Myocyte (in vitro differentiated cells): ENCODE results near the gene SOHLH1. TPM values are rescaled to one million over a fixed set of nuclear protein-coding genes. Genes with fewer than 3 reads are reported as not detected.
"Not testable (repeated sequence)": the region's sequence is repeated elsewhere in the genome, so short reads cannot be mapped to it uniquely, and the experiment has no call there.

Source experiments
- DNase-seq: peaks from one replicate; pipeline ENCODE4 v3.0.0-alpha.2; 2012; ENCODE audit warnings: low read depth
- total RNA-seq: library from RNA; depleted of rRNA; stranded (reverse); fragments of >200 nt; gene quantifications from 2 replicates; pipeline ENCODE4 v1.2.3, GENCODE V29; 2014

Gene SOHLH1
- total RNA-seq, 1 donor from 2014 or later, result not detected

DNA sequence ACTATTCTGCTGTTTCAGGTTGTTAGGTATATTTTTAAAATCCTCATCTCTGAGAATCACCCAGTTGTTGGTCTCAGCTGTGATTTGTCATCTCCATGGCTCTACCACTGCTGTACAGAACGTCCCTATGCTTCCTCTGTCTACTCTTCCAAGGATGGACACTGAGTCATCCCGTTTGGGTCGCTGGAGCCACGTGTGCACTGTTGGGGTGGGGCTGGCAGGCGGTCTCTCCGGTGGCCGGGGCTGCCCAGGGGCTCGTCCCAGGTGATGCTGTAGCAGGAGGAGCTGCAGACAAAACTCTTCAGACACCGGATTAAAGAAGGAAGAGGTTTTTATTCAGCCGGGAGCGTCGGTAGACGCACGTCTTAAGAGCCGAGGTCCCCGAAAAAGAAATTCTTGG, 19.2 kb downstream of the SOHLH1 start:
- no peak for DNase-seq

DNA sequence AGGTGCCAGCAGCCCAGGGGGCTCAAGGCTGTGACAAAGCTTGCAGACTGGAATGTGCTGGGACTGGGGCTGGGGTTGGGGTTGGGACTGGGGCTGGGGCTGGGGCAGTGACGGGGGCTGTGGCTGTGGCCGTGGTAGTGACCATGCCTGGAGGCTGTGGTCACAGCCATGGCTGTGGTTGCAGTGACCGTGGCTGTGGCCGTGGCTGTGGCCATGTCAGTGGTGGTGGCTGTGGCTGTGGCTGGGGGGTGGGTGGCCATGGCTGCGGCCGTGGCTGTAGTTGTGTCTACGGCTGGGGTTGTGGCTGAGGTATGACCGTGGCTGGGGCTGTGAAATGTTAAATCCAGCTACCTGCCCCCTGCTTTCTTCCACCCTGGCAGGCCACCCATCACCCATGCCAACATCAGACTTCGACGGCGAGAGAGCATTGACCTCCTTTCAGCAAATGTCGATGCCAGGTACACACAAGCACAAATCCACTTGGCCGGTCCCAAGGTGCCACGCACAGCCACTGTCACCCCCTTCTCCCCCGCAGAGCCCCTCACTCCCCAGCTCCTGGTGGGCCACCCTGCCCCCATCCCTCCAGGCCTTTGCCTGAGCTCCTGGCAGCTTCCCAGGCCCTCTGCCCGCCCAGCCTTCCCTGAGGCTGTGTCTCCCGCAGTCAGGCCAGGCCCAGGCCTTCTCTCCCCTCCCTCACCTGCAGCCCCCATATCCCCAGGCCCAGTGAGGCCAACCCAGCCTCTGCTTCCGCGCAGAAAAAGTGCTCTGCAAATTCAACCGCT, 20.9 kb downstream of the SOHLH1 start:
- DNase-seq, result no peak

DNA sequence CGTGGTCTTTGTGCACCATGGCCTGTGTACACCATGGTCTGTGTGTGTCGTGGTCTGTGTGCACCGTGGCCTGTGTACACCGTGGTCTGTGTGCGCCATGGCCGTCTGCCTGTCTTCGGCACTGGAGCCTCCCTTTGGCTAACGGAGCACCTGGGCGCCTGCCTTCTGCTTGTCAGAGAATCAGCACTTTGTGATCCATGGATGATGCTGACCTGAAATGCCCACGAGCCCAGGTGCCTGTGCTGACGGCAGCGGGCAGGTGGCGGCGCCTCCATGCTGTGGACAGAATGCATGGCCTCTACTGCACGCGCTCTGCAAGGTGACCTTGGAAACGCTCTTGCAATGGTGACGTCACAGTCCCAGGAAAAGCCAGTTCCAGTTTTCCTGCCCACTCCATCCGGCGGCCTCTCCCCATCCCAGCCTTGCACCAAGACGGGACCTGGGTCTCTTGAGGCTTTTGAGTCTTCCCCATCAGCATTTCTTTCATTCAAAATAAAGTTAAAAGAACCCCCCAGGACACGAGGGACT, 21.6 kb downstream of the SOHLH1 start:
- DNase-seq, result no peak

GRCh38 chr9:135676891-135677290, 22.4 kb downstream of the SOHLH1 start:
- no peak for DNase-seq

DNA sequence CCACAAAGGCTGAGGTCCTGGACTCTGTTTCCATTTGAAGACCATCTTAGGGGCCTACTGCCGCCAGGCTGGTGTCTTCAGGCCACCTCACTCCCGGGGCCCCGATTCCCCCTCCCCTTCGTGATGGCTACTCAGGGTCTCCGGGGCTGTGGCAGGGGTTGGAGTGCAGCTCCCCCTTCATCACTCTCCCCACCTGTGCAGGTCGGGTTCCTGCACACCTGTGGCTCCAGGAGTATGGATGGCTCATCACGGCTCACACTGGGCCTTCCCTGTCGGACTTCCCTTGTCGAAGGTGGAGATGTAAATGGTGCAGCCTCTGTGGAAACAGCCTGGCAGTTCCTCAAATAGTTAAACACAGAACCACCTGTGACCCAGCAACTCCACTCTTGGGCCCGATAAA, 24.3 kb downstream of the SOHLH1 start:
- no peak for DNase-seq

DNA sequence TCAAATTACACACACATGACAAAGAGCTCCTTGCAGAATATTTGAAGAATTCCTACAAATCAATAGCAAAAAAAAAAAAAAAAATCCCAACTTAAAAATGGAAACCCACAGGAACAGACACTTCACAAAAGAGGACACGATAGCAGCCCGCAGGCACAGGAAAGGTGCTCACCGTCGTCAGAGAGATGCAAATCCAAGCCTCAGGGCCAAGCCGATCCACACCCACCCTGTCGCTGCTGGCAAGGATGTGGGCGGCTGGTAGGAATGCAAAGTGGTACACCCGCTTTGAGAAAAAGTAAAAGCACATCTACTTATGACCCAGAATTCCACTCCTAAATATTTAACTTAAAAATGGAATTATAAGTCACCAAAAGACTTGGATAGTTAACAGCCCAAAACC, 25.3 kb downstream of the SOHLH1 start:
- DNase-seq, result no peak

GRCh38 chr9:135672786-135673185, 26.5 kb downstream of the SOHLH1 start:
- DNase-seq, result not testable (repeated sequence)

GRCh38 chr9:135671591-135672041, 27.7 kb downstream of the SOHLH1 start:
- DNase-seq, result no peak

DNA sequence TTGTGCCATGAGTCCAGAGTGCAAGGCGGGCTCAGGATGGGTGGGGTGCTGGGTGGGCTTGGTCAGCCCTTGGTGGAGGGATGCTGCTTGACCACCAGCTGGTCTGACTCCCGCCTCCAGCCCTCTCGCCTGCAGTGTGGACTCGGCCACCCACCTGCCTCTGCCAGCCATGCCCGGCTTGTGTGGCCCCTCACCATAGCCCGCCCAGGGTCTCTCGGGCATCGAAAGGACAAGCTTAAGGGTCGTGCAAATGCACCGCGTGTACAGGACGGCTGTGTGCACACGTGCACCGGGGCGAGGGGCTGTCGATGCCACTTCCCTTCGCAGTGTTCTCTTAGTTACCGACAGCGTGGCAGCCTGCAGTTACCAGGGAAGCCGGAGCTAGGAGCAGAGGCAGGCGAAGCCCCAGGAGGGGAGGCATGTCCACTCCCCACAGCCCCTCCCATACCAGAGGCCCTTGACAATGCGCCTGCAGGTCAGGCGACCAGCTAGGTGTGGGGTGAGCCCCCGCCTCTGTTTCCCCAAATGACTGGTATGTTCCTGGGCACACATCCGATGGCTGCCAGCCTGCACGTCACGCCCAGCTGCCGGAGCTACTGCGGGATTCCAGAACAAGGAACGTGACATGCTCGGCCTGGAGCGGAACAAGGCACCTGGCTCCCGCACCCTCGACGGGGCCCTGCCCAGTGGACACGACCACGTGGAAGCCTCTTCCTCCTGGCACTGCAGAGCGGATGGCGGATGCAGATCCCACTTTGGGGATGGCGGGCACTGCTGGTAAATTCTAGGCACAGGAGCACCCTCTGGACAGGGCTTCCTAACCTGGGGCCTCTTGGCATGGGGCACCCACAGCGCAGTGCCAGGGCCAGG, 28.3 kb downstream of the SOHLH1 start:
- no peak for DNase-seq

DNA sequence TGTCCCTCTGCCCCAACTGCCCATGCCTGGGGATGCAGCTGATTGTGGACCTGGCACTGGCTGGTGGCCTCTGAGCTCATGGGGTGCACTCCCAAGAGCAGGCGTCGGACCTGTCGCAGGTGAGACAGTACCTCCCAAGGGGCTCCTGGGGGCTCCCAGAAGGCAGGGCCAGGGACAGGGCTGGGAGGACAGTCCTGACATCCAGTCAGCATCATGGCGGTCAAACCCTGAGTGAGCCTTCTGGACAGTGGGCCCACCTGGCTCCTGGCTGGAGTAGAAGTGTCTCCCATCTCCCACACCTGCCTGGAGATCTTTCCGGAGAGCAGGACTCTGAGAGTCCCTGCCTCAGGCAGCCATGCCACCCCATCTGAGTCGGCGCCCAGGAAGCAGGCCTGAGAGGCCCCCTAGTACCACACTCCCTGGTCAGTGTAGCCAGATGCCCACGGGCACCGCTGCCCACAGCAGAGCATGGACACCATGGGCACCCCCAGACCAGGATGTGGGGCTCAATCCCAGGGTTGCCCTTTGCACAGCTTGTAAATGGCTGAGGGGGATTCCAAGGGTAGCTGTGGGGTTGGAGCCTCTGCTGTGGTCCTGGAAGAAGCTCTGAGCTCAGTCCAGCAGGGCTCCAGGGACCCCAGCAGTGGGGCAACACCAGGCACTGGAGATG, 29.5 kb downstream of the SOHLH1 start:
- no peak for DNase-seq

DNA sequence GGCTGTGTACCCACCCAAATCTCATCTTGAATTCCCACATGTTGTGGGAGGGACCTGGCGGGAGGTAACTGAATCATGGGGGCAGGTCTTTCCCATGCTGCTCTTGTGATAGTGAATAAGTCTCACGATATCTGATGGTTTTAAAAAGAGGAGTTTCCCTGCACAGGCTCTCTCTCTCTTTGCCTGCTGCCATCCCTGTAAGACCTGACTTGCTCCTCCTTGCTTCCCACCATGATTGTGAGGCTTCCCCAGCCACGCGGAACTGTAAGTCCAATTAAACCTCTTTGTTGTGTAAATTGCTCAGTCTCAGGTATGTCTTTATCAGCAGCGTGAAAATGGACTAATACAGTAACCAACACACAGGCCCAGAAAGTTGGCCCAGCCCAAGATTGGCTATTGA, 30.3 kb downstream of the SOHLH1 start:
- DNase-seq, result not testable (repeated sequence)

DNA sequence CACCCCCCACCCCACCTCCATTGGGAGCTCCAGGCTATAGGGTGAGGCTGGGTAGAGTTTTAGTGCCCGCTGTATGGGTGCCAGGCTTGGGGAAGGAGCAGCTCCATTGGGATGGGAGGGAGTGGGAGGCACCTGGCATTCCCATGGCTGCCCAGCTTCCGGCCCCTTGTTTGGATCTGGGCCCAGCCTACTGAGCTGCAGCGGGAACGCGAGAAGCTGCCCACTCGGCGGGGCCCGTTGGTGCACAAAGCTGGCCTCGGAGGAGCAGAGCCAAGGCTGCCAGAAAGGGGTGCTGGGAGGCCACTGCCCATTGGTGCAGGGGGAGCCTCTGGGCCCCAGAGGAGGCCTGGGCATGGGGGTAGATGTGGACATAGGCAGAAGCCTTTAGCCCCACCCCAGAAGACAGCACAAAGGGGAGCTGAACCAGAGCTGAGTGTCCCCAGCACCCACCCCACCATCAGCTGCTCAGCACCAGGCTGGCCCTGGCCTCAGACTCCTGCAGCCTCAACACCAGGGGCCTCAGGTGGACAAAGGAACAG, 31.7 kb downstream of the SOHLH1 start:
- DNase-seq, result no peak

GRCh38 chr9:135666534-135667462, 32.5 kb downstream of the SOHLH1 start:
- DNase-seq, result no peak

DNA sequence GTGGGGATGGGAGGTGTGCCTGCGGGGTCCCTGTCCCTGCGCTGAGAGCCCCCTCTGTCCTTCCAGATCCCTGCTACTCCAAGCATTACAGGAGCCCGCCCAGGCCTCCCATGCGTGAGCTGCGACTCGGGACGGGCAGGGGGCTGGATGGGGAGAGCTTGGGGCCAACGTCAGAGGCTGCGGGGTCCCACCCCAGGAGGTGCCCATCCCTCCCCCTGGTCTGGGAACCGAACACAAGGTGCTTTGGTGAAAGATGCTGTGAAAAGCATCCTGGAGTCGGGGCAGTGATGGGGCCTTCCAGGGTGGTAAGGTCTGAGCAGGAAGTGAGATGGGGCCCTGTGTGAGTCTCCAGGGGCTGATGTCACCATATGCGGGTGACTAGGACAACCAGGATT, 33.5 kb downstream of the SOHLH1 start:
- no peak for DNase-seq

DNA sequence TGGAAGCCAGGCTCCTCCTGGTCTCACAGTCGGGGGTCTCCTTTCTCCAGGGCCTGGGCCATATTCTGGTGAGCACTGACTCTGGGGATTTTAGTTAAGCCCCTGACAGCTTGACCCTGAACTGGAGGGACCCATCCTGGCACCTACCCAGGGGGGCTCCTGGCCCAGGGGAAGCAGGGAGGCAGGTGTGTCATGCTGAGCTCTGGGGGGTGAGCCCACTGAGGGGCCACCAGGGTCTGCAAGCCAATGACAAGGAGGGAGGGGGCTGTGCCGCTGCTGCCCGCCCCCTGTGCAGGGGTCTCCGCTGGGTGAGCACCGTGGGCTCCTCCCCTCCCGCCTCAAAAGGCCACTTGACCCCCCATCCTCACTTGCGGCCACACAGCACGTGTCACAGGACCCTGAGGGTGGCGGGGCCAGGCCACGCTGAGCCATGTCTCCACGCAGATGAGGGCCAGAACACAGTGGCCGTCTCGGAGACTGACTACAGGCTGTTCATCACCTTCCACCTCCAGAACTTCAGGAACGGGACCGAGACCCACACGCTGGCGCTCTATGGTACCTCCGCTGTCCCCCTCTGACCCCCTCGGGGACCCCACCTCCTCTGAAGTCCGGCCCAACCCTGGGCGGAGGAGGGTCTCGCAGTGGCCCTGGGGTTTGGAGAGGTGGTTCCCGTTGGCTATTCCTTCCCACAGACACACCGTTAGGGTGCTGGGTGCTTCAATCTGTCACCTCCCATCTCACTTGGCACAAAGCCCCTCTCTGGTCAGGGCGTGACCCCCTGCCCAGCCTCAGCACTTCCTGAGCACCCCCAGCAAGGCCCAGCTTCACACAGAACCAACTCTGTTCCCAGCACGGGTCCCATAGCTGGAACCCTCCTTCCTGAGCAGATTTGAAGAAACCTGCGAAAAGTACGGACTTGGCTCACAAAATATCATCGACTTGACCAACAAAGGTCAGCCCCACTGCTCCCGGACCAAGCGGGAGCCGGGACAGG, 34.2 kb downstream of the SOHLH1 start:
- DNase-seq, result no peak

GRCh38 chr9:135664266-135664665, 35.0 kb downstream of the SOHLH1 start:
- DNase-seq, result no peak

GRCh38 chr9:135663857-135664256, 35.4 kb downstream of the SOHLH1 start:
- DNase-seq, result no peak

DNA sequence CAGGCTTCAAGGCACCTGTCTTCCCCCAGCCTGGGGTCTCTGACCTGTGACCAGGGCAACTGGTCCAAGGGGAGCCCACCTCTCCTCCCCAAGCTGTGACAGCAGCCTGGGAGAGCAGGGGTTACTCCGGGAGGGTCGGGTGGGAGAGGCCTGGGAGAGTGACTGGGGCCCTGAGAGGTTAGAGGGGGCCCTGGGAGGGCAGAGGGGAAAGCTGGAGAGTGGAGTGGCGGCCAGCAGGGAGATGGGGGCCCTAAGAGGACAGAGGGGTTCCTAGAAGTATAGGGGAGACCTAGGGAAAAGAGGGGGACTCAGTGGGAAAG, 35.9 kb downstream of the SOHLH1 start:
- DNase-seq, result no peak
